ENCODE data around the gene FHIT.

The FHIT gene

DNA sequence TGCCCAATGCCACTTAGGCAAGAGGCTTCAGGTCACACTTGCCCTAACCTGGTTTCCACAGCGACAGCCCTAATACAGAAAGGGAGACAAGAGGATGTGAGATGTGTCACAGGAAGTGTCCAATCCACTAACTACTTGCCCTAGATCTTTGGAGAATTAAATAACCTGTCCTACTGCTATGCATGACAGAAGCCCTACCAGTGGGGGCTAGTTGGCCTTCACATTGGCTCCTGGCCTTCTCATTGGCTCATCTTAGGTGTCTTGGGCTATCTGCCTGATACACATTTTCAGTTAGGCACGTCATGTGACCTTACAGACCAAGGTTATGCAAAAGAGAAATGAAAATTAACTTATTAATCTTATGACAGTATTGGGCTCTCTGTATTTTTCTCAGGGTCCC is 449.9 kb downstream of the FHIT start:
- H3K4me2 ChIP-seq (ENCODE audit: low read length) = no peak overlapping the region
- H3K36me3 ChIP-seq (replicated peaks; ENCODE audit: low read depth, low read length) = no peaks in the 10 kb centered on the region
- H3K27ac ChIP-seq (ENCODE audit: low read length) = no peak overlapping the region
- no peaks in the 10 kb centered on the region for H3K9me3 ChIP-seq (ENCODE audit: insufficient read depth, low read length)
- no peaks in the 10 kb centered on the region for H4K20me1 ChIP-seq (ENCODE audit: insufficient read depth, low read length)
- TF ChIP-seq EZH2phosphoT487 (IDR thresholded peaks at IDR 0.05; ENCODE audit: low read depth) (no peak), CTCF (IDR thresholded peaks at IDR 0.05; ENCODE audit: low read depth, low read length) (no peak)
- no peaks in the 10 kb centered on the region for H3K27me3 ChIP-seq (ENCODE audit: low read depth, low read length)
- H3K4me1 ChIP-seq (ENCODE audit: low read length) = no peaks in the 10 kb centered on the region
- H3K4me3 ChIP-seq (ENCODE audit: low read length) = no peak overlapping the region
- H2AFZ ChIP-seq (ENCODE audit: low read depth, low read length) = no peak overlapping the region
- no peaks in the 10 kb centered on the region for H3K79me2 ChIP-seq (ENCODE audit: low read length)
- no peak overlapping the region for H3K9ac ChIP-seq (ENCODE audit: low read length)

GRCh38 chr3:60798456-60798855 is 452.8 kb downstream of the FHIT start:
- Histone ChIP-seq H3K27ac (ENCODE audit: low read length) (no peak overlapping the region), H4K20me1 (ENCODE audit: insufficient read depth, low read length) (no peaks in the 10 kb centered on the region), H3K9ac (ENCODE audit: low read length) (no peak overlapping the region), H3K4me1 (ENCODE audit: low read length) (no peaks in the 10 kb centered on the region), H2AFZ (ENCODE audit: low read depth, low read length) (no peak overlapping the region), H3K4me3 (ENCODE audit: low read length) (no peak overlapping the region), H3K36me3 (replicated peaks; ENCODE audit: low read depth, low read length) (no peaks in the 10 kb centered on the region), H3K79me2 (ENCODE audit: low read length) (no peaks in the 10 kb centered on the region), H3K9me3 (ENCODE audit: insufficient read depth, low read length) (no peaks in the 10 kb centered on the region), H3K27me3 (ENCODE audit: low read depth, low read length) (no peaks in the 10 kb centered on the region), H3K4me2 (ENCODE audit: low read length) (no peak overlapping the region)
- no peak for TF ChIP-seq EZH2phosphoT487 (IDR thresholded peaks at IDR 0.05; ENCODE audit: low read depth)
- no peak for TF ChIP-seq CTCF (IDR thresholded peaks at IDR 0.05; ENCODE audit: low read depth, low read length)

- H3K4me3 ChIP-seq (ENCODE audit: low read length) = no peak overlapping the region
- H3K4me2 ChIP-seq (ENCODE audit: low read length) = no peak overlapping the region
- no peak for TF ChIP-seq CTCF (IDR thresholded peaks at IDR 0.05; ENCODE audit: low read depth, low read length)
- no peak overlapping the region for H3K9ac ChIP-seq (ENCODE audit: low read length)
- H3K27me3 ChIP-seq (ENCODE audit: low read depth, low read length) = no peaks in the 10 kb centered on the region
- H4K20me1 ChIP-seq (ENCODE audit: insufficient read depth, low read length) = no peaks in the 10 kb centered on the region
- H3K9me3 ChIP-seq (ENCODE audit: insufficient read depth, low read length) = no peaks in the 10 kb centered on the region
- no peak overlapping the region for H2AFZ ChIP-seq (ENCODE audit: low read depth, low read length)
- H3K36me3 ChIP-seq (replicated peaks; ENCODE audit: low read depth, low read length) = no peaks in the 10 kb centered on the region
- H3K27ac ChIP-seq (ENCODE audit: low read length) = no peak overlapping the region
- no peaks in the 10 kb centered on the region for H3K4me1 ChIP-seq (ENCODE audit: low read length)
- no peaks in the 10 kb centered on the region for H3K79me2 ChIP-seq (ENCODE audit: low read length)
These were observed 458.9 kb downstream of the FHIT start for GRCh38 chr3:60792249-60792852.

DNA sequence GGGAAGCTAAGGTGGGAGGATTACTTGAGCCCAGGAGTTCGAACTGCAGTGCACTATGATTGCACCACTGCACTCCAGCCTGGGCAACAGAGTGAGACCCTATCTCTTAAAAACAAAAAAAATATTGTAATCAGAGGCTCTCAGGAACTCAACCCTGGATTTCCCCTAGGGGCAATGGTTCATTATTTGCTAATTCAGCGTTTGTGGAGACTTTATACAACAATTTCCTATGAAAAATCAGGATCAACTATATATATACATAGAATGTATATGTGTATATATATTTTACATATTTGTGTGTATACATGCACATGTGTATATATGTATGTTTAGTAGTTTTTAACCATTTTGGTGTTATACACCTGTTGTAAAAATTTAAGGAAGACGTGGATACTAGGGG is 463.1 kb downstream of the FHIT start:
- Histone ChIP-seq H3K36me3 (replicated peaks; ENCODE audit: low read depth, low read length) (no peaks in the 10 kb centered on the region), H4K20me1 (ENCODE audit: insufficient read depth, low read length) (no peaks in the 10 kb centered on the region), H2AFZ (ENCODE audit: low read depth, low read length) (no peak overlapping the region), H3K4me3 (ENCODE audit: low read length) (no peak overlapping the region), H3K9ac (ENCODE audit: low read length) (no peak overlapping the region), H3K9me3 (ENCODE audit: insufficient read depth, low read length) (no peaks in the 10 kb centered on the region), H3K27me3 (ENCODE audit: low read depth, low read length) (no peaks in the 10 kb centered on the region), H3K79me2 (ENCODE audit: low read length) (no peaks in the 10 kb centered on the region), H3K4me2 (ENCODE audit: low read length) (no peak overlapping the region), H3K27ac (ENCODE audit: low read length) (no peak overlapping the region), H3K4me1 (ENCODE audit: low read length) (no peaks in the 10 kb centered on the region)
- TF ChIP-seq EZH2phosphoT487 (IDR thresholded peaks at IDR 0.05; ENCODE audit: low read depth) (no peak), CTCF (IDR thresholded peaks at IDR 0.05; ENCODE audit: low read depth, low read length) (no peak)
